Measurements from ENCODE around the gene HSD17B12.

Gene HSD17B12

GRCh38 chr11:43871051-43871450 is 190.5 kb downstream of the HSD17B12 start:
- no peak for DNase-seq (ENCODE audit: low read depth in 2 of 2)

DNA sequence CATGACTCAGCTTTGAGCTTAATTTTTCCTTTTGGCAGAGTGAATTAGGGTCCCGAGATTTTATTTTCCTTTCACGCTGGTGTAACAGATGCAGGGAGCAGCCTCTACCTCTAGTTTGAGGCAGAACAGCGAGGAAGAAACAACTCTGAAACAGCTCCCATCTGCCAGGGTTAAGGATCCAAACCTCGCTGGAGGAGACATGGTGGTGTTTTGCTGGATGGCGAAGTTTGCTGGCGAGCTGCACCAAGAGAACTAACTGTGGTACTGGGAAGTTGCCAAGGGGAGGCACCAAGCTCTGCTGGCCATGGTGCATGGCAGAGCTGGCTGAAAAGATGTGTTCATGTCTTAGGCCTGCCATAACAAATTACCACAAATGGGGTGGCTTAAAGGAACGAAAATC is 192.5 kb downstream of the HSD17B12 start:
- no peak for DNase-seq (ENCODE audit: low read depth in 2 of 2)

GRCh38 chr11:43874078-43874477 is 193.5 kb downstream of the HSD17B12 start:
- no peak for DNase-seq (ENCODE audit: low read depth in 2 of 2)

DNA sequence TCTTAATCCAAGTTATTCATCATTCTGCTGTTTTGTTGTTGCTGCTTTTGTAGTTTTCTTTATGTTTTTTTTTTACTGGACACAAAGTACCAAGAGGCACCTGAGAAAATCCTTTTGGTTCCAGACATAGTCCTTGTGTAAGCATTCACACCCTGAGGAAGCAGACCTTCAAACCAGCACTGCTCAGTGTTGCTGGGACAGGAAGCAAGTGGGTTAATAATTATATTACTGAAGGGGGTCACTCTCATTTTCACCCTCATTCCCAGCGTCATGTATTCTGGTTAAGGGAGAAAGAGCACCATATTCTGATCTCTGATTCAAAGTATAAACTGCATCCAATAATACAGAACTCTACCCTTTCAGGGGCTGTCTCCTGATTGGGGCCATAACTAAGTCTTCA is 194.2 kb downstream of the HSD17B12 start:
- no peak for DNase-seq (ENCODE audit: low read depth in 2 of 2)

DNA sequence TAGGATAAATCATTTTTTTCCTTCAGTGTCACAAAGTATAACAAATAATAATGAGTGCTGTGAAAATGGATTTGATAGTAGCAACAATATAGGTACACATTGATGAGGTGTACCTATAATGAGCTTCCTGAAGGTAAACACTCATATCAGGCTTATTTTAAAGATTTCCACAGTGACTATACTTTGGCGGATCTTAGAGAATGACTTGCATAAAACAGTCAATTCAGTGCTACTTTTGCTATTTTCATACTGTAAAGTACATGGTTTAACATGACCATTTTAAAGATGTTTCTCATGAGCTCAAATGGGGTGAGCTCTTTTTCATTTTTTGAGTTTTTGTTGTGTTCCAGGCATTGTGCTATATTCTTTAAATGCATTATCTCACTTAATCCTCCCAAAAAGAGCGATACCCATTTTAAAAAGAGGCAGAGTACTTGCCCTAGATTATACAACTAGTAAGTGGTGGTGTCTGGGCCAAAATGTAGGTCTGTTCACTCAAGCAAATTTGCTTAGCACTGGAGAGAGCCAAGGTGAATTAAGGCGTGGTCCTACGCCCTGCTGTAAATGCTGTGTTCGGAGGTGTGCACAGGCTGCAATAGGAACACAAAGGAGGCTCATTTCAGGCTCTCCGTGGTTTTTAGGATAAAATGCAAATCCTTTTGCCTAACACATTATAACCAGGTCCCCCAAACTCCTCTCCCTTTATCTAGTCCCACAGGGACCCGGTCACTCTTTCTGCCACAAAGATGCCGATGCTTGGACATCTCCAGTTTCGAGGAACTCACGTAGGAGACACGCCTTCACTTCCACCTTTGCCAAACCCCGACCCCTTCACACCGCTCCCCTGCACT is 199.5 kb downstream of the HSD17B12 start:
- no peak for DNase-seq (ENCODE audit: low read depth in 2 of 2)

DNA sequence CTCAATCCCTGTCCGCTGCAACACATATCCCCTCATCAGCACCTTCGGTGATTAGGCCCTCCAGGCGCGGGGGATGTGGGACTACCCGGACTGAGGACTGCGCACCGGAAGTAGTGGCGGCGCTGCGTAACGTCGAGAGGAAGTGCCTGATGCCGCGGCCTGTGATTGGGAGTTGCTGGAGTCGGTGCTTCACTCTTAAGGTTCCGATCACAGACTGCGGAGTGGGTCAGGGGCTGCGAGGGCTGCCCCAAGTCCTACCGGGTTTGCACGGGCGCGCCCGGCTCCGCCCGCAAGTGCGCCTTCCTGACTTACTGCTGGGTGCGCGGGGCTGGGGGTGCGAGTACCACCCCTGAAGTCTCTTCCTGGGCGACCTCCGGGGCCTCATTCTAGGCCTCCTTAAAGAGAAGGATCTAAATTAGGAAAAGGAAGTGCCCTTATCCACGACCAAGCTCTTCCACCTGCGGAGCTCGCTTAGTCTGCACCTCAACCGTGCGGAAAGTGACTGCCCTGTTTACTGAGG is 200.2 kb downstream of the HSD17B12 start, which contains the start of gene ALKBH3:
TSS of gene ALKBH3 (plus strand) at position 192 of the 520 bp plus-strand sequence. CDS start 1,822 bp downstream, outside the sequence.
- peak; percentile 83 to 87 for DNase-seq (ENCODE audit: low read depth in 2 of 2)

GRCh38 chr11:43892851-43893250 is 212.3 kb downstream of the HSD17B12 start:
- no peak for DNase-seq (ENCODE audit: low read depth in 2 of 2)

- no peak for DNase-seq (ENCODE audit: low read depth in 2 of 2)
Measured at GRCh38 chr11:43894546-43894945, 214.0 kb downstream of the HSD17B12 start.

GRCh38 chr11:43895601-43896000 is 215.1 kb downstream of the HSD17B12 start:
- DNase-seq (ENCODE audit: low read depth in 2 of 2), result no peak

DNA sequence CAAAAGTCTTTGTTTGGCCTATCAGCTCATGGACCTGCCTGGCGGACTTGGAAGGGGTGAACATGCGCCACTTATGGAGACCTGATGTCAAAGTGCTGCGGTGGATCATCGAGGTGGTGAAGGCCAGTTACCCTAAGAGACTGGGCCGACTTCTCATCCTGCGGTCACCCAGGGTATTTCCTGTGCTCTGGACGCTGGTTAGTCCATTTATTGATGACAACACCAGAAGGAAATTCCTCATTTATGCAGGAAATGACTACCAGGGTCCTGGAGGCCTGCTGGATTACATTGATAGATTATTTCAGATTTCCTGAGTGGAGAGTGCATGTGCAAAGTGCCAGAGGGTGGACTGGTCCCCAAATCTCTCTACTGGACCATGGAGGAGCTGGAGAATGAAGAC is 218.0 kb downstream of the HSD17B12 start:
- DNase-seq (ENCODE audit: low read depth in 2 of 2), result no peak

- DNase-seq (ENCODE audit: low read depth in 2 of 2), result no peak
Measured at GRCh38 chr11:43899094-43899493, 218.6 kb downstream of the HSD17B12 start.

- no peak for DNase-seq (ENCODE audit: low read depth in 2 of 2)
Measured at GRCh38 chr11:43901551-43901950, 221.0 kb downstream of the HSD17B12 start.

- DNase-seq (ENCODE audit: low read depth in 2 of 2), result no peak
Measured at GRCh38 chr11:43903078-43903477, 222.5 kb downstream of the HSD17B12 start.

GRCh38 chr11:43903969-43904368 is 223.4 kb downstream of the HSD17B12 start:
- DNase-seq (ENCODE audit: low read depth in 2 of 2), result no peak

GRCh38 chr11:43904742-43905535 is 224.4 kb downstream of the HSD17B12 start:
- DNase-seq (ENCODE audit: low read depth in 2 of 2), result no peak

- DNase-seq (ENCODE audit: low read depth in 2 of 2), result no peak
Measured at GRCh38 chr11:43905813-43906241, 225.3 kb downstream of the HSD17B12 start.

Data from stimulated activated CD8-positive, alpha-beta memory T cell treated with anti-CD3 and anti-CD28 coated beads, Interleukin-7, amount 100 ng/mL, for 4 hours (primary cell).